GM23338 (cell line): ENCODE results near the gene PNN. TPM values are rescaled to one million over a fixed set of nuclear protein-coding genes. Genes with fewer than 3 reads are reported as not detected.
"Not testable (repeated sequence)": the region's sequence is repeated elsewhere in the genome, so short reads cannot be mapped to it uniquely, and the experiment has no call there.

ENCODE experiments used
- ATAC-seq: fragments of 200-7000 bp; cut with Tn5 transposase; 3 replicates; pipeline ENCODE4 v1.9.1; 2020
- DNase-seq: peaks from one replicate; pipeline ENCODE4 v3.0.0-alpha.2; 2015; ENCODE audit warnings: low spot score
- H2AFZ ChIP-seq: fragments of 200-600 bp; sonication (generic); 2 replicates; pipeline ENCODE4 v1.8.0; 2016; ENCODE audit warnings: antibody characterized with exemption, mild to moderate bottlenecking, moderate library complexity
- H3F3A ChIP-seq: fragments of 200-600 bp; sonication (generic); replicated peaks from 2 replicates; pipeline ENCODE4 v1.8.0; 2017; ENCODE audit warnings: antibody characterized with exemption, mixed run types, low read depth
- H3K27ac ChIP-seq: fragments of 200-600 bp; sonication (generic); 2 replicates; pipeline ENCODE4 v1.6.1; 2016; ENCODE audit warnings: low read depth
- H3K27me3 ChIP-seq: fragments of 200-600 bp; sonication (generic); 2 replicates; pipeline ENCODE4 v1.8.0; 2016; ENCODE audit warnings: mild to moderate bottlenecking, mixed run types, moderate library complexity; ENCODE audit not compliant: insufficient read depth
- H3K36me3 ChIP-seq: fragments of 200-600 bp; sonication (generic); 2 replicates; pipeline ENCODE4 v1.8.0; 2016; ENCODE audit warnings: mild to moderate bottlenecking; ENCODE audit not compliant: insufficient read depth
- H3K4me1 ChIP-seq: fragments of 200-600 bp; sonication (generic); 2 replicates; pipeline ENCODE4 v1.8.0; 2016; ENCODE audit warnings: mild to moderate bottlenecking, moderate library complexity; ENCODE audit not compliant: insufficient read depth
- H3K4me2 ChIP-seq: fragments of 200-600 bp; sonication (generic); 2 replicates; pipeline ENCODE4 v1.7.1; 2017; ENCODE audit warnings: mixed run types
- H3K4me3 ChIP-seq: fragments of 200-600 bp; sonication (generic); 2 replicates; pipeline ENCODE4 v1.6.1; 2016; ENCODE audit warnings: mixed run types
- H3K79me2 ChIP-seq: fragments of 200-600 bp; sonication (generic); replicated peaks from 2 replicates; pipeline ENCODE4 v1.8.0; 2017; ENCODE audit warnings: mild to moderate bottlenecking; ENCODE audit not compliant: insufficient read depth
- H3K9me2 ChIP-seq: fragments of 200-600 bp; sonication (generic); 2 replicates; pipeline ENCODE4 v1.8.0; 2017; ENCODE audit not compliant: insufficient read depth
- H4K20me1 ChIP-seq: fragments of 200-600 bp; sonication (generic); replicated peaks from 2 replicates; pipeline ENCODE4 v1.8.0; 2017; ENCODE audit warnings: mild to moderate bottlenecking; ENCODE audit not compliant: insufficient read depth
- H3K27ac Mint-ChIP-seq: 2 replicates; pipeline ENCODE4 v1.8.0; 2020; ENCODE audit warnings: inconsistent platforms, mild to moderate bottlenecking, moderate library complexity, mixed read lengths
- H3K27me3 Mint-ChIP-seq: 3 replicates; pipeline ENCODE4 v1.8.0; 2022; ENCODE audit warnings: low read depth, mild to moderate bottlenecking, moderate library complexity, mixed read lengths, inconsistent platforms; ENCODE audit not compliant: insufficient read depth, poor library complexity
- H3K36me3 Mint-ChIP-seq: 3 replicates; pipeline ENCODE4 v1.8.0; 2021; ENCODE audit warnings: low read depth, mild to moderate bottlenecking, inconsistent platforms, moderate library complexity, mixed read lengths
- H3K4me1 Mint-ChIP-seq: 3 replicates; pipeline ENCODE4 v1.8.0; 2020; ENCODE audit warnings: mild to moderate bottlenecking, inconsistent platforms, mixed read lengths
- H3K4me3 Mint-ChIP-seq: 3 replicates; pipeline ENCODE4 v1.8.0; 2021; ENCODE audit warnings: moderate library complexity, mild to moderate bottlenecking, inconsistent platforms, mixed read lengths
- H3K9me3 Mint-ChIP-seq: 3 replicates; pipeline ENCODE4 v1.8.0; 2020; ENCODE audit warnings: moderate library complexity, mild to moderate bottlenecking, inconsistent platforms, mixed read lengths
- CREB1 ChIP-seq: fragments of 250-450 bp; sonication (Bioruptor Pico); IDR thresholded peaks from 2 replicates; pipeline ENCODE4 v1.5.0; 2020; ENCODE audit warnings: low read depth, mild to moderate bottlenecking, moderate library complexity
- EZH2phosphoT487 ChIP-seq: fragments of 200-600 bp; sonication (generic); IDR thresholded peaks from one replicate; pipeline ENCODE4 v1.8.1; 2018; ENCODE audit warnings: antibody characterized with exemption; ENCODE audit not compliant: unreplicated experiment
- ZNF114 ChIP-seq: fragments of 250-450 bp; sonication (Bioruptor Pico); IDR thresholded peaks from 2 replicates; pipeline ENCODE4 v1.5.0; 2020; ENCODE audit warnings: mild to moderate bottlenecking, moderate library complexity
- ZNF331 ChIP-seq: fragments of 250-450 bp; sonication (Bioruptor Pico); IDR thresholded peaks from 2 replicates; pipeline ENCODE4 v1.5.0; 2020; ENCODE audit warnings: low read depth, mild to moderate bottlenecking, moderate library complexity
- ZNF462 ChIP-seq: fragments of 250-450 bp; sonication (Bioruptor Pico); IDR thresholded peaks from 2 replicates; pipeline ENCODE4 v1.5.0; 2020; ENCODE audit warnings: mild to moderate bottlenecking, moderate library complexity
- polyA plus RNA-seq: library from polyadenylated mRNA; unstranded; fragments of >200 nt; fragmentation: Nextera tagmentation; extraction: Ambion mirVana; gene quantifications from 2 replicates; pipeline ENCODE4 v1.2.1, GENCODE V29; 2016
- total RNA-seq: library from RNA; depleted of rRNA; stranded (reverse); fragments of >200 nt; shearing (Covaris generic); gene quantifications from 2 replicates; pipeline ENCODE4 v1.2.3, GENCODE V29; 2014
- TF ChIP-seq, protein P1 (sequence below), 2 experiments: fragments of 200-600 bp in 1 of 2; sonication (generic) in 1 of 2; conservative IDR thresholded peaks; 2 replicates each; pipeline versions ENCODE4 v1.5.1 to v1.6.1; 2016 to 2017; ENCODE audit warnings: antibody characterized with exemption in 2 of 2, low read depth in 2 of 2, mild to moderate bottlenecking in 2 of 2, moderate library complexity in 1 of 2

PNN gene
- total and polyA plus RNA-seq, 2 experiments from 2014 or later = 60.0 to 325 TPM

DNA sequence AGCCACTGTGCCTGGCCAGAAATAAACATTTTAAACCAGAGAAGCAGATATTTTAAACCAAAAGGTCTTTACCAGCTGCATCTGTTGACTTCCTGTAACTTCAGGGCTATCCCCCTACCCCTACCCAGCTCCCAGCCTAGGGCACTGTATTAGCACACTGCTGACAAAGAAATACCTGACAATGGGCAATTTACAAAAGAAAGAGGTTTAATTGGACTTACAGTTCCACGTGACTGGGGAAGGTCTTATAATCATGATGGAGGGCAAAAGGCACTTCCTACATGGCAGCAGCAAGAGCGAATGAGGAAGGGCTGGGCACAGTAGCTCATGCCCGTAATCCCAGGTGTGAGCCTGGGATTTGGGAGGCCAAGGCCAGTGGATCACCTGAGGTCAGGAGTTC, 34.9 kb upstream of the PNN start (continued):
- TF ChIP-seq ZNF462 (CRISPR knock-in tag) (no peak), CREB1 (CRISPR knock-in tag) (no peak), ZNF331 (no peak), EZH2phosphoT487 (no peak), ZNF114 (CRISPR knock-in tag) (no peak)
- TF ChIP-seq, protein P1, sequence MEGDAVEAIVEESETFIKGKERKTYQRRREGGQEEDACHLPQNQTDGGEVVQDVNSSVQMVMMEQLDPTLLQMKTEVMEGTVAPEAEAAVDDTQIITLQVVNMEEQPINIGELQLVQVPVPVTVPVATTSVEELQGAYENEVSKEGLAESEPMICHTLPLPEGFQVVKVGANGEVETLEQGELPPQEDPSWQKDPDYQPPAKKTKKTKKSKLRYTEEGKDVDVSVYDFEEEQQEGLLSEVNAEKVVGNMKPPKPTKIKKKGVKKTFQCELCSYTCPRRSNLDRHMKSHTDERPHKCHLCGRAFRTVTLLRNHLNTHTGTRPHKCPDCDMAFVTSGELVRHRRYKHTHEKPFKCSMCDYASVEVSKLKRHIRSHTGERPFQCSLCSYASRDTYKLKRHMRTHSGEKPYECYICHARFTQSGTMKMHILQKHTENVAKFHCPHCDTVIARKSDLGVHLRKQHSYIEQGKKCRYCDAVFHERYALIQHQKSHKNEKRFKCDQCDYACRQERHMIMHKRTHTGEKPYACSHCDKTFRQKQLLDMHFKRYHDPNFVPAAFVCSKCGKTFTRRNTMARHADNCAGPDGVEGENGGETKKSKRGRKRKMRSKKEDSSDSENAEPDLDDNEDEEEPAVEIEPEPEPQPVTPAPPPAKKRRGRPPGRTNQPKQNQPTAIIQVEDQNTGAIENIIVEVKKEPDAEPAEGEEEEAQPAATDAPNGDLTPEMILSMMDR (conservative IDR thresholded peaks at IDR 0.05; ENCODE audit: low read depth in 2 of 2) = no peak

GRCh38 chr14:39141623-39142022, 33.4 kb upstream of the PNN start:
- H3F3A ChIP-seq, H3K4me1 Mint-ChIP-seq, H3K9me2 ChIP-seq, H3K4me3 ChIP-seq, H3K4me3 Mint-ChIP-seq, H2AFZ ChIP-seq, H4K20me1 ChIP-seq, DNase-seq, H3K4me1 ChIP-seq, ATAC-seq, H3K4me2 ChIP-seq, H3K27ac Mint-ChIP-seq, H3K27ac ChIP-seq, H3K36me3 ChIP-seq, H3K27me3 ChIP-seq, H3K79me2 ChIP-seq: not testable (repeated sequence)
- H3K36me3 Mint-ChIP-seq = peaks cover 54% of the 10 kb centered on the region
- peaks cover 28% of the 10 kb centered on the region for H3K9me3 Mint-ChIP-seq
- H3K27me3 Mint-ChIP-seq = peaks cover 11% of the 10 kb centered on the region

DNA sequence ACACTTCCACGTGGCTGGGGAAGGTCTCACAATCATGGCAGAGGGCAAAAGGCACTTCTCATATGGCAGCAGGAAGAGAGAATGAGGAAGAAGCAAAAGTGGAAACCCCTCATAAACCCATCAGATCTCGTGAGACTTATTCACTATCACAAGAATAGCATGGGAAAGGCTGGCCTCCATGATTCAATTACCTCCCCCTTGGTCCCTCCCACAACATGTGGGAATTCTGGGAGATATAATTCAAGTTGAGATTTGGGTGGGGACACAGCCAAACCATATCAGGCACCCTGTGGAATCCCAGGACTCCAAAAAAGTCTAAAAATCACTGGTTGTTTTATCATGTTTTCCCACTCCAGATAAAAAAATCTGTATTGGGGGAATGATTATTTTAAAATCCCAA, 31.8 kb upstream of the PNN start:
- not testable (repeated sequence) for H3K36me3 ChIP-seq, H3K4me2 ChIP-seq, H3F3A ChIP-seq, H3K27me3 ChIP-seq, H3K27ac Mint-ChIP-seq, H4K20me1 ChIP-seq, H2AFZ ChIP-seq, H3K4me1 Mint-ChIP-seq, H3K9me2 ChIP-seq, H3K4me1 ChIP-seq, H3K27ac ChIP-seq, H3K4me3 ChIP-seq, DNase-seq, ATAC-seq, H3K4me3 Mint-ChIP-seq, H3K79me2 ChIP-seq
- peaks cover 11% of the 10 kb centered on the region for H3K27me3 Mint-ChIP-seq
- peaks cover 28% of the 10 kb centered on the region for H3K9me3 Mint-ChIP-seq
- peaks cover 51% of the 10 kb centered on the region for H3K36me3 Mint-ChIP-seq
